Left lung (tissue), 10 donors: ENCODE measurements around the gene HS3ST5. TPM values are rescaled to one million over a fixed set of nuclear protein-coding genes. Genes with fewer than 3 reads are reported as not detected.

Source experiments
- ATAC-seq: fragments of 200-7000 bp; cut with Tn5 transposase; one replicate; pipeline ENCODE4 v1.9.1; 2020; ENCODE audit warnings: moderate library complexity
- DNase-seq, 4 donors: peaks; one replicate each; pipeline ENCODE4 v3.0.0-alpha.2; 2013 to 2020
- H3K27ac ChIP-seq, 2 donors: fragments of 200-600 bp; sonication (generic) in 1 of 2; one replicate each; pipeline versions ENCODE4 v1.5.0 to v1.8.0; 2020 to 2021
- H3K27me3 ChIP-seq, 2 donors: fragments of 200-600 bp; sonication (generic) in 1 of 2; one replicate each; pipeline versions ENCODE4 v1.5.0 to v1.8.0; 2020 to 2021
- H3K36me3 ChIP-seq, 2 donors: fragments of 200-600 bp; sonication (generic) in 1 of 2; one replicate each; pipeline versions ENCODE4 v1.5.0 to v1.8.0; 2020 to 2021
- H3K4me1 ChIP-seq, 2 donors: fragments of 200-600 bp; one replicate each; pipeline ENCODE4 v1.8.0; 2021
- H3K4me3 ChIP-seq, 2 donors: fragments of 200-600 bp; sonication (generic) in 1 of 2; one replicate each; pipeline versions ENCODE4 v1.5.0 to v1.8.0; 2020 to 2021; ENCODE audit warnings: mild to moderate bottlenecking in 1 of 2
- H3K9me3 ChIP-seq, 2 donors: fragments of 200-600 bp; sonication (generic) in 1 of 2; one replicate each; pipeline versions ENCODE4 v1.5.0 to v1.8.0; 2020 to 2021
- CTCF ChIP-seq, 2 donors: fragments of 200-600 bp; sonication (generic) in 1 of 2; IDR thresholded peaks; one replicate each; pipeline versions ENCODE4 v1.5.0 to v1.8.0; 2021; ENCODE audit warnings: antibody characterized with exemption in 2 of 2
- intact Hi-C, 2 donors: fragments of 100-400 bp; cut with DNase I; formaldehyde crosslinking; loops; one replicate each; pipeline versions ENCODE4 v1.11.2 to v1.14.2; 2022
- polyA plus RNA-seq, 6 donors: library from polyadenylated mRNA; unstranded; fragments of 120-200 nt; gene quantifications; one replicate each; pipeline ENCODE4 v1.2.1, GENCODE V29; 2013; ENCODE audit not compliant: insufficient read length in 6 of 6
- total RNA-seq, 2 donors: library from RNA; stranded (reverse); fragmentation: NEBNext Ultra II Directional; extraction: Animal tissue kit (Norgen Biotek cat#: 25700); gene quantifications; one replicate each; pipeline ENCODE4 v1.2.1, GENCODE V29; 2021
- donor health status: DM: no; HTN: yes; CAD: no.
- donor health status: DM: no; HTN: no; CAD: no.

The HS3ST5 gene
- total and polyA plus RNA-seq, 8 donors = 0.06 to 0.33 (median 0.18) TPM; not detected in 1

- no peak for TF ChIP-seq CTCF (IDR thresholded peaks at IDR 0.05)
- H3K9me3 ChIP-seq = no peaks in the 10 kb centered on the region
- H3K27me3 ChIP-seq = no peaks in the 10 kb centered on the region
- H3K36me3 ChIP-seq = no peaks in the 10 kb centered on the region
- no peak overlapping the region for H3K27ac ChIP-seq
- ATAC-seq = no peak
- DNase-seq = no peak
- intact Hi-C loops = no loop called here
- H3K4me3 ChIP-seq = no peak overlapping the region
- H3K4me1 ChIP-seq = no peaks in the 10 kb centered on the region
Observed at GRCh38 chr6:114354482-114354881, 11.7 kb upstream of the HS3ST5 start.

GRCh38 chr6:114346451-114346850 lies 3.6 kb upstream of the HS3ST5 start:
- Histone ChIP-seq H3K9me3 (no peaks in the 10 kb centered on the region), H3K27me3 (peaks cover 26 to 50% of the 10 kb centered on the region in 2 donors), H3K4me3 (no peak overlapping the region), H3K4me1 (peaks cover 3 to 19% of the 10 kb centered on the region in 2 donors), H3K36me3 (no peaks in the 10 kb centered on the region), H3K27ac (no peak overlapping the region)
- no peak for DNase-seq
- intact Hi-C loops = no loop called here
- no peak for TF ChIP-seq CTCF (IDR thresholded peaks at IDR 0.05)
- no peak for ATAC-seq

- no peak for ATAC-seq
- peaks cover 30 to 62% of the 10 kb centered on the region in 2 donors for H3K27me3 ChIP-seq
Observed at GRCh38 chr6:114344971-114345275, 2.1 kb upstream of the HS3ST5 start.

GRCh38 chr6:114344246-114344970 lies 1.6 kb upstream of the HS3ST5 start:
- H3K9me3 ChIP-seq = no peaks in the 10 kb centered on the region
- peaks cover 30 to 62% of the 10 kb centered on the region in 2 donors for H3K27me3 ChIP-seq
- no peak for ATAC-seq
- no peak overlapping the region for H3K4me3 ChIP-seq
- no peak for TF ChIP-seq CTCF (IDR thresholded peaks at IDR 0.05)
- no peaks in the 10 kb centered on the region for H3K36me3 ChIP-seq
- no peak for DNase-seq
- intact Hi-C loops = no loop called here
- H3K27ac ChIP-seq = no peak overlapping the region
- H3K4me1 ChIP-seq = peaks cover 3 to 22% of the 10 kb centered on the region in 2 donors

More at GRCh38 chr6:114344971-114345275, 2.1 kb upstream of the HS3ST5 start:
- no peak for DNase-seq
- intact Hi-C loops = no loop called here
- Histone ChIP-seq H3K4me3 (no peak overlapping the region), H3K27ac (no peak overlapping the region), H3K9me3 (no peaks in the 10 kb centered on the region), H3K4me1 (peaks cover 3 to 22% of the 10 kb centered on the region in 2 donors), H3K36me3 (no peaks in the 10 kb centered on the region)
- no peak for TF ChIP-seq CTCF (IDR thresholded peaks at IDR 0.05)

GRCh38 chr6:114343782-114344144 lies 940 bp upstream of the HS3ST5 start:
- H3K4me3 ChIP-seq = no peak overlapping the region

More at GRCh38 chr6:114343782-114344144, 940 bp upstream of the HS3ST5 start:
- peaks cover 3 to 22% of the 10 kb centered on the region in 2 donors for H3K4me1 ChIP-seq
- H3K27ac ChIP-seq = no peak overlapping the region
- peaks cover 30 to 62% of the 10 kb centered on the region in 2 donors for H3K27me3 ChIP-seq
- ATAC-seq (no peak), DNase-seq (no peak)
- no peak for TF ChIP-seq CTCF (IDR thresholded peaks at IDR 0.05)
- H3K36me3 ChIP-seq = no peaks in the 10 kb centered on the region
- no peaks in the 10 kb centered on the region for H3K9me3 ChIP-seq
- intact Hi-C loops = no loop called here
